Transverse colon (tissue), 3 donors: ENCODE results near the gene CENPF.

ENCODE experiments used
- CTCF ChIP-seq, 5 experiments: fragments of 200-600 bp in 3 of 5; fragments of 450-650 bp in 2 of 5; sonication (generic) in 3 of 5; IDR thresholded peaks; 1 replicate in 2 of 5; 2 replicates in 3 of 5; pipeline ENCODE4 v1.5.1; 2016 to 2017; ENCODE audit warnings: antibody characterized with exemption in 5 of 5, inconsistent platforms in 3 of 5, mild to moderate bottlenecking in 2 of 5, moderate library complexity in 1 of 5
- EP300 ChIP-seq: sonication (generic); formaldehyde crosslinking; IDR thresholded peaks from one replicate; pipeline ENCODE4 v1.6.1; 2017; ENCODE audit warnings: antibody characterized with exemption, low read depth
- POLR2A ChIP-seq: fragments of 450-650 bp; IDR thresholded peaks from one replicate; pipeline ENCODE4 v1.6.1; 2016; ENCODE audit warnings: antibody characterized with exemption, mild to moderate bottlenecking, moderate library complexity

- TF ChIP-seq CTCF (IDR thresholded peaks at IDR 0.05), result no peak
- TF ChIP-seq EP300, result no peak
- no peak for TF ChIP-seq POLR2A
Observed at GRCh38 chr1:214658175-214658574, 55.2 kb downstream of the CENPF start.
